ENCODE measurements around the gene ZNF565.
A peak's percentile ranks its signal among the peaks of the same experiment; 100 is the strongest.

Gene ZNF565

GRCh38 chr19:36214386-36215275 lies at the start of gene ZNF565, which contains the start of gene ZNF146:
Gene ZNF565, minus strand, starts transcription at chr19:36214665. Its CDS starts 12,680 bp downstream, at chr19:36201985.
Gene ZNF146, plus strand, starts transcription at chr19:36215106. Its CDS starts 21,335 bp downstream, at chr19:36236441.
- DNase-seq, result peak; percentile 96
- Mint-ChIP-seq H3K27ac (peak within 1 kb of the TSS; percentile 54), H3K4me3 (no peak within 1 kb of the TSS), H3K9me3 (peaks cover 36% of the 10 kb centered on the region), H3K27me3 (ENCODE audit: low read depth, poor library complexity) (peaks cover 4% of the 10 kb centered on the region), H3K36me3 (ENCODE audit: low read depth) (peaks cover 47% of the 10 kb centered on the region), H3K4me1 (peaks cover 12% of the 10 kb centered on the region)
- TF ChIP-seq CTCF (IDR thresholded peaks at IDR 0.05), result no peak

GRCh38 chr19:36259211-36259610 lies 44.7 kb upstream of the ZNF565 start:
- Mint-ChIP-seq H3K4me1 (peaks cover 9% of the 10 kb centered on the region), H3K4me3 (peak overlapping the region; percentile 89), H3K27ac (no peak overlapping the region), H3K9me3 (peaks cover 58% of the 10 kb centered on the region), H3K27me3 (ENCODE audit: low read depth, poor library complexity) (peaks cover 7% of the 10 kb centered on the region), H3K36me3 (ENCODE audit: low read depth) (peaks cover 35% of the 10 kb centered on the region)
- no peak for TF ChIP-seq CTCF (IDR thresholded peaks at IDR 0.05)
- DNase-seq, result no peak

- peaks cover 44% of the 10 kb centered on the region for H3K36me3 Mint-ChIP-seq (ENCODE audit: low read depth)
- TF ChIP-seq CTCF (IDR thresholded peaks at IDR 0.05), result no peak
- peaks cover 58% of the 10 kb centered on the region for H3K9me3 Mint-ChIP-seq
- H3K27ac Mint-ChIP-seq, result peak overlapping the region; percentile 25
- H3K27me3 Mint-ChIP-seq (ENCODE audit: low read depth, poor library complexity), result peaks cover 5% of the 10 kb centered on the region
- DNase-seq, result no peak
- H3K4me3 Mint-ChIP-seq, result peak overlapping the region; percentile 89
- peaks cover 9% of the 10 kb centered on the region for H3K4me1 Mint-ChIP-seq
These were observed 43.8 kb upstream of the ZNF565 start for GRCh38 chr19:36258028-36258875.

GRCh38 chr19:36257520-36257876 lies 43.0 kb upstream of the ZNF565 start:
- no peak for TF ChIP-seq CTCF (IDR thresholded peaks at IDR 0.05)
- Mint-ChIP-seq H3K9me3 (peaks cover 56% of the 10 kb centered on the region), H3K4me3 (peak overlapping the region; percentile 89), H3K36me3 (ENCODE audit: low read depth) (peaks cover 45% of the 10 kb centered on the region), H3K27ac (no peak overlapping the region), H3K27me3 (ENCODE audit: low read depth, poor library complexity) (peaks cover 2% of the 10 kb centered on the region), H3K4me1 (peaks cover 9% of the 10 kb centered on the region)
- peak; percentile 71 for DNase-seq

GRCh38 chr19:36256853-36257519 lies 42.5 kb upstream of the ZNF565 start:
- Mint-ChIP-seq H3K36me3 (ENCODE audit: low read depth) (peaks cover 45% of the 10 kb centered on the region), H3K27ac (no peak overlapping the region), H3K27me3 (ENCODE audit: low read depth, poor library complexity) (peaks cover 2% of the 10 kb centered on the region), H3K9me3 (peaks cover 61% of the 10 kb centered on the region), H3K4me3 (peak overlapping the region; percentile 89), H3K4me1 (peaks cover 9% of the 10 kb centered on the region)
- no peak for DNase-seq
- no peak for TF ChIP-seq CTCF (IDR thresholded peaks at IDR 0.05)
